Activated CD8-positive, alpha-beta memory T cell treated with anti-CD3 and anti-CD28 coated beads, Interleukin-2, amount 50 U/mL, for 1 hour (primary cell): ENCODE data around the gene MEGF11.

ENCODE experiments used
- DNase-seq: peaks from one replicate; pipeline ENCODE4 v3.0.0-alpha.2; 2020; ENCODE audit errors: extremely low read depth

Gene MEGF11

GRCh38 chr15:66253418-66254088 lies at the start of gene MEGF11:
Gene MEGF11, minus strand, starts transcription at chr15:66253750. Its CDS starts 125,347 bp downstream, at chr15:66128403.
- no peak for DNase-seq

- DNase-seq, result no peak
These were observed 49.1 kb upstream of the MEGF11 start for GRCh38 chr15:66302489-66303278.

- DNase-seq, result no peak
These were observed 45.3 kb upstream of the MEGF11 start for GRCh38 chr15:66298803-66299251.

- DNase-seq, result no peak
These were observed 42.6 kb upstream of the MEGF11 start for GRCh38 chr15:66296186-66296585.

- DNase-seq, result no peak
These were observed 41.3 kb upstream of the MEGF11 start for GRCh38 chr15:66294932-66295235.

GRCh38 chr15:66294157-66294931 lies 40.8 kb upstream of the MEGF11 start:
- no peak for DNase-seq

GRCh38 chr15:66293419-66294156 lies 40.0 kb upstream of the MEGF11 start, which contains the start of gene DIS3L:
Gene DIS3L, plus strand, starts transcription at chr15:66293568. Its CDS starts 29 bp downstream, at chr15:66293597.
- no peak for DNase-seq

GRCh38 chr15:66292571-66293418 lies 39.2 kb upstream of the MEGF11 start:
- no peak for DNase-seq

GRCh38 chr15:66291816-66292570 lies 38.4 kb upstream of the MEGF11 start:
- no peak for DNase-seq

GRCh38 chr15:66290518-66290917 lies 37.0 kb upstream of the MEGF11 start:
- no peak for DNase-seq

- no peak for DNase-seq
These were observed 36.5 kb upstream of the MEGF11 start for GRCh38 chr15:66290007-66290406.

GRCh38 chr15:66288551-66289185 lies 35.1 kb upstream of the MEGF11 start:
- DNase-seq, result no peak

- no peak for DNase-seq
These were observed 34.5 kb upstream of the MEGF11 start for GRCh38 chr15:66288093-66288492.

- DNase-seq, result no peak
These were observed 34.0 kb upstream of the MEGF11 start for GRCh38 chr15:66287461-66288057.

GRCh38 chr15:66285533-66286280 lies 32.2 kb upstream of the MEGF11 start:
- DNase-seq, result no peak

GRCh38 chr15:66284271-66284670 lies 30.7 kb upstream of the MEGF11 start:
- no peak for DNase-seq

GRCh38 chr15:66278671-66279070 lies 25.1 kb upstream of the MEGF11 start:
- DNase-seq, result no peak

- DNase-seq, result no peak
These were observed 24.5 kb upstream of the MEGF11 start for GRCh38 chr15:66278056-66278455.
